ENCODE data around the gene DISC1.

DISC1 gene

GRCh38 chr1:231970684-231971083 lies 344.1 kb downstream of the DISC1 start:
- no peak for DNase-seq

DNA sequence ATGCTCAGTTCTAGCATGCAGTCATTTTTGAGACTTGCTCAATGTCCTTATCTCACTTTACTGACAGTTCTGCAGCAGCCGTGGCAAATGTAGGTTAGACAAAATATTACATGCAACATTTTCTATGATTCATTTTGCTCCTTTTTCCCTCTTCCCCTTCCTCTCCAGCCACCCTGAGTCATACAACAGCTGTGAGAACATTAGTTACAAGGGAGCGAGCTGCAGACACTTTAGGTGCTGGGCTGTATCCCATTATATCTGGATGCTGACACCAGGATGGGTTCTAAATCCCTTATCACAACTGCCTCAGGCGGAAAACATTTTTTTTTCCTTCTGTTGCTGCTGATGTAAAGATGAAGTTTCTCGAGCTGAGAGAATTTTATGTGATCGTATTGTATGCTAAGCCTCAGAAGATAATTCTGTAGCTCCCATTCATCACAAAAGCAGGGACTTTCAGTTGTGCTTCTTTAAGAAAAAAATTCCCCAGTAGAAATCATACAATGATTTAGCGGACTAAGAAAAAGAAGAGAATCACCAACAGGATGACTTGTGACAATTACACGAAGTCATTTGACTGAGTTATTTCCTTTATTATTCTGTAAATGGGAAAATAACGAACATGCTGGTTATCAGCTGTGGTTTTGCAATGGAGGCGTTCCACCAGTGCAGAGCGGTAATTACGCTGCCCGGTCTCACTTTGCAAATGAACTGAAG lies 345.0 kb downstream of the DISC1 start:
- DNase-seq = no peak

- DNase-seq = no peak
Measured at GRCh38 chr1:231972111-231972445, 345.5 kb downstream of the DISC1 start.

DNA sequence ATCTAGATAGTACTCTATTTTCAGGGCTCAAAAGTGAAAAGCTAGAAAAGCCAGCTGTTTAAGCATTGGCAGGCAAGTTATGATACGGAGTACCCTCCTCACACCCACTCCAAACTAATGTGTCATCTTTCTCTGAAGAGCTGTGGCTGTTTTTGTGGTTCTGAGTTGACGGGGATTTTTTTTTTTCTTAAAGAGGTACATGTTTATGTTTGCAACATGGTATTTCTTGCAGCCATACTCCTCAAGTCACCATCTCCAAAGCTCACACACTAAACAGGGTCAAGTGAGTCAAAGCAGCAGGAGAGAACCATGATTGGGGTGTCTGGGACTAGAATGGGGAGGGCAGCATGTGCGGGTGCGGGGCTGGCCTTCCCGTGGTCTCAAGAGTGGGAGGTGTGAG lies 347.2 kb downstream of the DISC1 start:
- DNase-seq = no peak

- no peak for DNase-seq
Measured at GRCh38 chr1:231976231-231976630, 349.6 kb downstream of the DISC1 start.

GRCh38 chr1:231981675-231982074 lies 355.1 kb downstream of the DISC1 start:
- no peak for DNase-seq

GRCh38 chr1:231982871-231983587 lies 356.4 kb downstream of the DISC1 start:
- DNase-seq = no peak

- no peak for DNase-seq
Measured at GRCh38 chr1:231983588-231984193, 357.1 kb downstream of the DISC1 start.

GRCh38 chr1:231985296-231986023 lies 358.9 kb downstream of the DISC1 start:
- DNase-seq = no peak

DNA sequence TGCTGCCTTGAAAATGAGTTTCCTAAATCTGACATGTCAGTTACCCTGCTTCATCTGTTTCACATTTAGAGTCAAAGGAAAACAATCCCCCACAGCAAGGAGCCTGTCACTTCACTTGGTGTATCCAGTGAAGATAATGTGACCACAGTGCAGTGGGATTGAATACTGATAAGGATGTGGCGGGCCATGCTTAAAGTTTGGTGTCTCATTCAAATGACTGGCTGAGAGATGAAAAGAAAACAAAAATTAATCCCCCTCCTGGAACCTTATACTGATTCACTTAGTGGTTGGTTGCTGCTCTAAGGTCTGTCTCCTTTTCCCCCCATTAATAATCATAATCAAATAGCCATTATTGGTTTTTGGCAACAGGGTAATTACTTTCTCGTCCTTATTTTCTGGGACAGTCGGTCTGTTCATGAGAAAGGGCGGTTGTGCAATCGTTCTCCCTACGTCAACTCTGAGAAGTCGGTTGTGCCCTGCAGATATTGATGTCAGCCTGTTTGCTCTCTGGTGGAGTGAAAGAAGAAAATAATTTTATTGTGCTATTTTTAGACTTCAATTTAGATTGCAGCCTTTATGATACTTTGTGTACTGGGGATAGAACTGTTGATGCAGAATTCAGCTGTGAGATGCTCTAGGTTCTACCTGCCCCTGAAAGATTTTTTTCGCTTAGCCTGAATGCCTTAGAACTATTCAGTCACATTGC lies 360.2 kb downstream of the DISC1 start:
- DNase-seq = no peak

DNA sequence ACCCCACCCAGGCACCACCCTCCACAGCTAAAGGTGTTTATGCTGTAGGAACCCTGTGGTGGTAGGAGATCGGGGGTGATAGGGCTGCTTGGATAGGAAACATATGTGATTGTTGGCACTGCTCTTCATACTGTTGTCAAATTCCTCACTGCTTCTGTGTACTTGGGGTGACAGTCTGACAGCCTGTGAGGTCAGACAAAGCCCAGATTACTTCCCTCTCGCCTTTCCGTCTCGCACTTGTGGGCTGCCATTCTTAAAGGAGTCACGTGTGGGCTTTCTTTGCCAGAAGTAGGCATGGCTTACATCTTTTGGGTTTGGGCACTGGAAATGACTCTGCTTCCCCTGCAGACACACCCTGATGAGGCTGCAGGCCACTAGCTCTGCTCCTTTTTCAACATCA lies 363.8 kb downstream of the DISC1 start:
- no peak for DNase-seq

DNA sequence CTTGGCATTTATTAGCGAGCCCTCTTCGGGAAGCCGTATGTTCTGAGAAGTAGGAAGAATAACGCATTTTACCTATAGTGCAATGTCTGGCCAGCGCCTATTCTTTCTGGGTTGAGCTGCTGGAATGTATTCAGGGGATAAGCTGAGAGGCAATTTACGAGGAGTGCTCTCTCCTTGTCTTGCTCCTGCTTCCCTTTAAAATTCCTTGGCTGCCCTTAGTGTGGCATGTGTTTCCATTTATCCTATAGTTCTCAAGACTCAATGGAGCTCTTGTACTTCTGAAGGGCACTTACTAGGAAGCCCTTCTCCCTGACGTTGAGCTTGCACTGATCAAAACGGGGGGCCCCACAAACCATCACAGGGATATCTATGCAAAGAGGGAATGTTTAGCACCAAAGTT lies 364.6 kb downstream of the DISC1 start:
- no peak for DNase-seq

DNA sequence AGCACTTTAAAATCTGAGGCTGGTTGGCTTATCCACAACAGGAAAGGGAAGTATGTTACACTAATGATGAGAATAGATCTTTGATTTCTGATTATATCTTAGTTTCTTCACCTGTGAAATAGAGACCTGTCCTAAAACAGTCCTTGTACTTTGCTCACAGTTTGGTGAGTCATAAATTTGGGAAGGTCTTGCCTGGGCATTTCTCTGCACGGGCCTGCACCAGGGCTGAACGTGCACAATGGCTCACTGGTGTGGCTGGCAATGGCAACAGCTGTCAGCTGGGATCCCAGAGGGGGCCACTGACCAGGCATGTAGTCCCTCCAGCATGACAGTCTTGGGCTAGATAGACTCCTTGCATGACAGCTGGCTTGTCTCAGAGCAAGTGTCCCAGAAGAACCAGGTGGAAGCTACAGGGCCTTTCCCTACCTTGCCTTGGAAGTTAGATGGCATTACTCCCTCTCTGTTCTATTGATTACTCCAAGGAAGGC lies 367.4 kb downstream of the DISC1 start:
- DNase-seq = no peak

GRCh38 chr1:231998791-231999190 lies 372.2 kb downstream of the DISC1 start:
- DNase-seq = no peak

- DNase-seq = no peak
Measured at GRCh38 chr1:232005300-232005699, 378.7 kb downstream of the DISC1 start.

GRCh38 chr1:232009741-232010140 lies 383.2 kb downstream of the DISC1 start:
- DNase-seq = no peak

GRCh38 chr1:232011961-232012360 lies 385.4 kb downstream of the DISC1 start:
- no peak for DNase-seq

DNA sequence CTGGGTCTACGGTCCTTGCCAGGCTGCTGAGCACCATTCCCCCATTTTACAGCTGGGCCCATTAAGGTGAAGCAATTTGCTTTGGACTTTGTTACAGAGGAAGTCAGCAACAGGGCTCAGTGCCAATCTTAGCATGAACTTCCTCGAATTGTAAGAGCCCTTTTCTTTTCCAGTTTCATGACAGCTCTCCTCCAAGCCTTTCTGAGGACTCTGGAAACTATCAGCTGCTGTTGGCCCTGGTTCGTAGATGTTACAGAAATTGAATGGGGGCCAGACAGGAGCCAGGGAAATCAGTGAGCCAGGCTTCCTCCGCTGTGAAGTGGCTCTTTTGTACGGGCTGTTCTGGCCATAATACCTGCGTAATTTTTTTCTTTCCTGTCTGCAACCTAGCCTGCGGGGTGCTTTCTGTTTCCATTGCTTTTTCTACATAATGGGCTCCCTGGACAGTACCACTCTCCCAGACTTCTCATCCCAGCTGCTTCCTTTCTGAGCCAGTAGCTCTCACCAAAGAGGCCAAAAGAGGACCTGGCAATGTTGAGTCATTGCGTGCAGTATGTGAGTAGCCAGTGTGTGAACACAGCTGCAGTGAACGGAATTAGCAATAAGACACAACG lies 386.3 kb downstream of the DISC1 start:
- no peak for DNase-seq

DNA sequence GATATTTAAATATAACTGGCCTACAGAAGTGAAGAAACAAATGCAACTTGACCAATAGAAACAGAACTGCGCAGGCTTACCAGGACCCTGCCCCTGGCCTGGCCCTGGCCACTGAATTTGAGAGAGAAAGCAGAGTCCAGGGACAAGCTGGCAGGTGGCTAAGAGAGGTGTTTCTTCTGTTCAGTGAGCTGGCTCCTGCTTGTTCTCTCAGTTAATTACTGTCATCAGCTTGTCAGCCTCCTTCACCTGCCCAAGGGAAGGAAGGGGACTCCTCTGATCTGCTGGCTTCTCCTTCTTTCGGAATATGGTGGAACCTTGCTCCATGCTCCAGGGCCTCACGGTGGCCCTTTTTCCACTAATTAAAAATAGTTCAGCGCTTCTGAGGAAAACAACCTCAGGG lies 388.4 kb downstream of the DISC1 start:
- DNase-seq = no peak

GRCh38 chr1:232016616-232017015 lies 390.0 kb downstream of the DISC1 start:
- DNase-seq = no peak

- no peak for DNase-seq
Measured at GRCh38 chr1:232017057-232017456, 390.5 kb downstream of the DISC1 start.

GRCh38 chr1:232017759-232018158 lies 391.2 kb downstream of the DISC1 start:
- no peak for DNase-seq
